A549 treated with Mapracorat at 1 μM for 4 hours (cell line): ENCODE measurements around the gene TBC1D22A. TPM values are rescaled to one million over a fixed set of nuclear protein-coding genes. Genes with fewer than 3 reads are reported as not detected.

ENCODE experiments used
- total RNA-seq: library from RNA; stranded (reverse); fragments of 200-300 nt; extraction: Qiagen RNA extraction; gene quantifications from 5 replicates; pipeline ENCODE4 v1.2.3, GENCODE V29; 2022

Gene TBC1D22A, protein sequence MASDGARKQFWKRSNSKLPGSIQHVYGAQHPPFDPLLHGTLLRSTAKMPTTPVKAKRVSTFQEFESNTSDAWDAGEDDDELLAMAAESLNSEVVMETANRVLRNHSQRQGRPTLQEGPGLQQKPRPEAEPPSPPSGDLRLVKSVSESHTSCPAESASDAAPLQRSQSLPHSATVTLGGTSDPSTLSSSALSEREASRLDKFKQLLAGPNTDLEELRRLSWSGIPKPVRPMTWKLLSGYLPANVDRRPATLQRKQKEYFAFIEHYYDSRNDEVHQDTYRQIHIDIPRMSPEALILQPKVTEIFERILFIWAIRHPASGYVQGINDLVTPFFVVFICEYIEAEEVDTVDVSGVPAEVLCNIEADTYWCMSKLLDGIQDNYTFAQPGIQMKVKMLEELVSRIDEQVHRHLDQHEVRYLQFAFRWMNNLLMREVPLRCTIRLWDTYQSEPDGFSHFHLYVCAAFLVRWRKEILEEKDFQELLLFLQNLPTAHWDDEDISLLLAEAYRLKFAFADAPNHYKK
- 9.1 to 10.4 TPM (median 9.4 TPM) in 5 replicates for total RNA-seq

DNA sequence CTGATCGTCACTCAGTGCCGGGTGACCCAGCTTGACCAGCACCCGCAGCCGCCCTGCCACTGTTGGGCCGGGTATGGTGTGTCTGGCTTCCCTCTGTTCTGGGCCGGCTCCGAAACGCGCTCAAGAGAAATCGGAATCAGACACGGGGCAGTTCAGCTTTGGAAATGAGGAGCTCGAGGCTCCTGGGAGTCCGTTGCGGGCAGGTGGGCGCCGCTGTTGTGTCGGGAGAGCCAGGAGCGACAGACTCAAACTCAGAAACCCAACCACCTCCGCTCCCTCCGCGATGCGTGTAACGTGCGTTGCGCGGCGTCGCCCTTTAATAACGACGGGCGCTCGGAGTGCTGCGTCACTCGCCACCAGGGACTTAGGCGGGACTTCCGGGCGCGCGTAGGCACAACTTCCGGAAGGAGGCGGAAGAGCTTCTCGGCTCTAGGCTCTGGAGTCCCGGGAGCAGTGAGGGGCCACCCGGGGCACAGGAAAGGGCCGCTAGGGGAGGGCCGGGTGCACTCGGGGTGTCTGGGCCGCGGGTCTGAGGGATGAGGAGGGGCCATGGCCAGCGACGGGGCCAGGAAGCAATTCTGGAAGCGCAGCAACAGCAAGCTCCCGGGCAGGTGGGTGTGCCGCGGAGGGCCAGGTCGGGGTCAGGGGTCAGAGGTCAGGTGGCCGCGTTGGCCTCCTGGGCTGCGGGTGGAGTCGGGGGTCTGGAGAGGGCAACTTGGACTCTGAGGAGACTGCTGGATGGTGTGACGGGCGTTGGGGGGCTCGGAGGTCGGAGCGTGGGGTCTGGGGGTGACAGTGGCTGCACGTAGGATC is at the start of gene TBC1D22A:
TSS of gene TBC1D22A (plus strand) at position 413 of the 813 bp plus-strand sequence. CDS start at position 550, 137 bp downstream.

DNA sequence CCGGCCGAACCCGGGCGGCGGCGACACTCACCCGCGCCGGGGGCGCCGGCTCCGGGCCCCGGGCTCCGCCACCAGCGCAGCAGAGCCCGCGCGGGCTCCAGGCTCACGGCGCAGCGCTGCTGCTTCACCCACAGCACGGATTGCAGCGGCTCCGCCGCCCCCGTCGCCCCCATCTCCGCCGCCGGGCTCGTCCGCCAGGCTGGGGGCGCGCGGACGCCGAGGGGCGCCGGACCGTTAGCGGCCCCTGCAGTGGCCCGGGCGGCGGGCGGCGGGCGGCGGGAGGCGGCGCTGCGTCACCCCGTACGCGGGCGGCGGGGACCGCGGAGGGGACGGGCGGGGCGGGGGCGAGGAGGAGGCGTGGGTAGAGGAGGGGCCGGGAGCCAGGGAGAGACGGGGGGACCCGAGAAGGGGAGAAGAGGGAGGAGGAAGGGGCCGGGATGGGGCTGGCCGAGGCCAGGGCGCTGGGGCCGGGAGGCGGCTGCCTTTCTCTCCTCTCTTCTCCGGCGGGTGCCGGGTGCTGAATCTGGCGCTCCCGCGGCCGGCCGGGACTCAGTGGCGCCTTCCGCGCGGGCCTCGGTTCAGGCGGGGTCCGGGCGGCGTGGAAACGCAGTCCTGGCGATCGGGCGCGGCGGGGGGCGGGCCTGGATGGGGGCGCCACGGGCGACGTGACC is 24.3 kb upstream of the TBC1D22A start, which contains the start of gene CERK:
TSS of gene CERK (minus strand) at position 277 of the 671 bp plus-strand sequence. CDS start at position 173, 104 bp downstream.

Other genes starting within 250 kb of the TBC1D22A start
- 22.5 to 30.8 TPM (median 28.0 TPM) in 5 replicates for gene CELSR1, start 225.0 kb upstream of the TBC1D22A start, total RNA-seq
- gene GRAMD4, start 142.3 kb upstream of the TBC1D22A start, total RNA-seq, result 11.2 to 21.3 TPM (median 19.2 TPM) in 5 replicates
- 19.5 to 25.2 TPM (median 24.5 TPM) in 5 replicates for gene CERK, start 24.4 kb upstream of the TBC1D22A start, total RNA-seq